HG03354 (cell line): ENCODE results near the gene SETD2.

Source experiments
- ATAC-seq: cut with Tn5 transposase; IDR thresholded peaks from one replicate; pipeline ENCODE4 v1.9.1; 2021; ENCODE audit warnings: mild to moderate bottlenecking; ENCODE audit not compliant: unreplicated experiment, poor library complexity, severe bottlenecking

The SETD2 gene

GRCh38 chr3:46990573-46991374 is 173.1 kb downstream of the SETD2 start:
- no peak for ATAC-seq

DNA sequence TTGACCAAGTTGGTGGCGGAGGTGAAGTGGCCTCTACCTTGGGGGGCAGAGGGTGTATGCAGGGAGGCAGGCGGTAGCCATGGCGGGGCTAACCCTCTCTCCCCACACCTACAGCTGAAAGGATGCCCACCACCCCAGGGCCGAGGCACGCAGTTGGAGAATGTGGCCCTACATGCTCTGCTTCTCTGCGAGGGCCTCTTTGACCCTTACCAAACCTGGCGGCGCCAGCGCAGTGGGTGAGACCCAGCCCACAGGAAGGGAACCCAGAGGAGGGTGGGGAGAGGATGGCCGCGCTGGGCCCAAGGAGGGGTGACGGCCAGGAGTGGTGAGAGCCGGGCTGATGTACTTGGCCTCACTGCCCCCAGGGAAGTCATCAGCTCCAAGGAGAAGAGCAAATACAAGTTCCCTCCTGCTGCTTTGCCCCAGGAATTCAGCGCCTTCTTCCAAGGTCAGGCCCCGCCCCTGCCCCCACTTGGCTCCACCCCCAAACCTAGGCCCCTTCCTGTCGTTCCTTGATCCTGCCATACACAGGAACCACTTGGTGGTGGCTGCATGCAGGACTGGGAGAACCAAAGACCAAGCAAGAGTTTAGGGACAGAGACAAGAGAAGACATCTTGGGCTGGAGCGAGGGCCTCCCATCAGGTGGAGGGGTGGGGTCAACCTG is 174.6 kb downstream of the SETD2 start:
- no peak for ATAC-seq

- no peak for ATAC-seq
Measured at GRCh38 chr3:46988616-46989015, 175.3 kb downstream of the SETD2 start.

- peak; percentile 80 for ATAC-seq
Measured at GRCh38 chr3:46987743-46988401, 176.0 kb downstream of the SETD2 start.

- ATAC-seq, result no peak
Measured at GRCh38 chr3:46987319-46987742, 176.6 kb downstream of the SETD2 start.

DNA sequence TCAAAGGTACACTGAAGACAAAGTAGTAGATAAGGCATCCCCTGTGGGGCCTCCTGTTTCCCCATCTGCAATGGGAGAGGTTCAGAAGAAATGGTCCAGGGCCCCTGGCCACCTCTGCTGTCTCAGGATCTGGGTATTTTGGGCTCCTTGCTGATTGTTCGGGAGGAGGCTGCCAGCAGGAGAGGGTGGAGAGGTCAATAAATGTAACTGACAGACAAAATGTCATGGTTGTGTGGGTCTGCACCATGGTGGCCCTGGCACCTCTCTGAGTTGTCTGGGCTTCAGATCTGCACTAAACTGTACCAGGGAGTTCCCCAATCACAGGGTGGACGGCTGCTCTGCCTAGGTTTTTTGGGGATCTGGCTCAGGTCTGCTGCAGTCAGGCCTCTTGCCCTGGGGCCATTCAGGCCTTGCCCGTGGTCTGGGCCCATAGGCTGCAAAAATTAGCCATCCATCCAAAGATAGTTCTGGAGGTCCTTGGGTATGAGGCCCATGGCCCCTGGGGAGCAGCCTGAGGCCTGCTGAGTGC is 177.1 kb downstream of the SETD2 start:
- ATAC-seq, result no peak

- no peak for ATAC-seq
Measured at GRCh38 chr3:46986055-46986730, 177.7 kb downstream of the SETD2 start.

DNA sequence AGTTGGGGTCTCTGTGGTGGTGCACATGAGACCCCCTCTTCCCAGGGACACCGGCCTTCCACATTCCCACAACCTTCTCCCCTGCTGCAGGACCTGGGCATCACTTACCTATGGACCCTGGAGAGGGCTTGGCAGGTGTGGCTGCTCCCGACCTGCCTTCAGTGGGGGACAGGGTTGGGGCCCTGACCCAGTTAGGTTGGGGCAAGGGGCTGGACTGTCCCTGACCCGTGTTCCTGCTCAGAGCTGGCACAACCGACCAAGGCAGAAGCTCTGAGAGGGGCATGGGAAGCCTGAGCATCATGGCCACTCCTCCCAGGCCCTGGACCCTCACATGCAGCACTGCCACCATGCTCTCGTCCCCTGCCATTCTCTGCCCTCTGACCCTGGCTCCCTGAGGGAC is 178.3 kb downstream of the SETD2 start:
- ATAC-seq, result no peak

DNA sequence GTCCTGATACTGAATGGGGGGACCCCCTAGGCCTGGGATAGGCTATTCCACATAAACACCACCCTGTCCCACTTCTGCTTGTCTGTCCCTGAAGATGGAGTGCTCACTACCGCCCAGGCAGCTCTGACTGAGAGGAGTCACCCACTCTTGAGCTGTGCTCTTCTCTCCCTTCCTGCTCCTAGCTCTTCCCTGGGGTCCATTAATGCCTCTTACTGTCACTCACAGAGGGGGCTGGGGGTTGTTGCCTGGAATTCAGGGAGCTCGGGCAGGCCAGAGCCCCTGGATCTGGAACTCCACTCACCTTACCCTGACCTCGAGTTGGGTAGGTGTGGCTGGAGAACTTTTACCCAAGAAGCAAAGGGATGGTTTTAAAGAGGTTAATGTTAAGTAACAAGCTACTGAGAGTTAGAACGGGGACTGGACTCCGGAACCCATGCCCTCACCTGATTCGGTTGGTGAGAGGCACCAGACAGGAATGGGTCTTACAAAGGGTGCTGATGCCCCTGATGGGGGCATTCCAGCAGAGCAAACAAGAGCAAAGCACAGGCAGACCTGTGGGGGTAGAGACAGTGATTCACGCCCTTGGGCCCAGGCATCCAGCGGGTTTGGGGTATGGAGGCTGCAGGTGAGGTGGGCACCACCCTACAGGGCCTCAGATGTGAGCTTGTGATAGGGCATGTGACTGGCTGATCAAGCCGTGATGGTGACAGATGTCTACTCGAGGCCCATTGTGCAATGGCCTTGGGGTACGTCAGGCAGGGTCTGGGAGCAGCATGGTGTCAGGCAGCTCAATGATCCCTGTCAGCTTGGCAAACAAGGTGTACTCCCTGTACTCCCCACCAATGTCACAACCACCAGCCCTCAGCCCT is 179.1 kb downstream of the SETD2 start:
- ATAC-seq, result no peak

DNA sequence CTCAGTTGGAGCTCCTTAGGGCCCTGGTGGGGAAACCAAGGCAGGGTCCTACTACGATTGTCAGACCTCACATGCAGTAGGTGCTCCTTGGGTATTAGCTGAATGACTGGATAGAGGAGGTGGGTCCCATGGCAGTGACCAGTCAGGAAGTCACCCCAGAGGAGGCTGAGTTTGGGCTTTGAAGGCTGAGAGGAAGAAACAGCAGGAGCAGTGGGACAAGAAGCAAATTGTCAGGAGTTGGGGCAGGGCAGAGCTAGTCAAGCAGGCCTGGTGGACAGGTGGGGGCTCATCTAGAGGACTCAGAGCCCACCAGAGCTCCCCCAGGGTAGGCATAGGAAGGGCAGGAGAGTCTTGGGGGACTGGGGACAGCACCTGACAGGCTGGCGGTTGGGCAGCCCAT is 181.4 kb downstream of the SETD2 start:
- ATAC-seq, result no peak

GRCh38 chr3:46981932-46982471 is 181.9 kb downstream of the SETD2 start:
- no peak for ATAC-seq

DNA sequence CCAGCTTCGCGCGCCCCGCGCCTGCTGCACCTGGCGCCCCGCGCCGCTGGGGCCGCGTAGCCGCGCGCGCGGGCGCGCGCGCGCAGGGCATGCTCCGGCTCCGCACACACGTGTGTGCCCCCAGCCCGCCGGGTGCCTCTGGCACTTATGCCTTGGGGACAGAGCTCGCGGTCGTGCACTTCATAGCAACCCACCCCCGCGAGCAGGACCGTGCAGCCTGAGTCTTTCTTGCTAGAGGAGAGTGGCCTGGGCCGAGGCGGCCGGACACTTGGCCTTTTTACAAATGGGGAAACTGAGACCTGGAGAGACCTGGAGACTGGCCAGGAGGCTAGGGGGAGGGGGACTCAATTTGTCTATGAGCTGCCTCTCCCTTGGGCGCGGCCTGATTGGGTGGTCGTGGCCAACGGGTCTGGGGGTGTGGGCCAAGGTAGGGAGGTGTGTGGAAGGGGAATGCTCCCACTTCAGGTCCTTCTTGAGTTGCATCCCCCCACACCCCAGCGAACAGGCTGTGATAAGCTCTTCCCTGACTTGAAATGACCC is 183.9 kb downstream of the SETD2 start:
- ATAC-seq, result peak; percentile 9

DNA sequence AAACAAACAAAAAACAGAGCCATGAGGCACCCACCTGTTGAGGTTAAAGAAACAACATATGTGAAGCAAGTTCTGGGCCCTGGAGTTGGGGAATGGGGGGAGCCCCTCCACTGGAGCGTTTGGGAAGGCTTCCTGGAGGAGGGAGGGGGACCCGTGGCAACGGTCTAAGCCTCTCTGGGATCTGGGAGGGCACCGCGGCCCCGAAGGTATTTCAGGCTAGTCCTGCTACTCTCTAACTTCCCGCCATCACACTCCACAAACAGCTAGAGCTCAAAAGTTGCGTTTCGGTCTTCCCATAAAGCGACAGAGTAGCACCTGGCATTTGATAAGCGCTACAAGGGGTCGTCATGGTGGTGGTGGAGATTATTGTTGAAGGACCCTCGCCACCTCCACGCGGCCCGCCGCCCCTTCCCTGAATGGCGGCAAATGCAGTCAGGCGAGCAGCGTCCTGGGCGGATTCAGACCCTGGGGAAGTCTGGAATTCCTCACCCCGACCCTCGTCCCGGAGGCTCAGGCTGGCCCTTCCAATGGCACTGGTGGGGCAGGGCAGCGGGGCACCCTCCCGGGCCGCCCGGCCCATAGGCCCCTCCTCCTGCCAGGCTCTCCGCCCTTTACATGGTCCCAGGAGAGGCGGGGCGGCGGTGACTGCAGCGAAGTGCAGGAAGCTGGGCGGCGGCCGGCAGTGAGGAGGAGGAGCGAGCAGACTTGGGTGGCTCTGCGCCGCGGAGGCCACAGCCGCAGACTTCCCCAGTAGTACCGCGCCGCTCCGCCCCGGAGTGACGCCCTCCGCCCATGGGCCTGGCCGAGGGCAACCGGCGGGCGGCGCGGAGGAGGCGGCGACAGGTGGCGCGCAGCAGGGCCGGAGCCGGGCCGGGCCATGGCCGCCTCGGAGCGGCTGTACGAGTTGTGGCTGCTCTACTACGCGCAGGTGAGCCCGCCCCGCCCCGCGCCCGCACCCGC is 184.6 kb downstream of the SETD2 start, which contains the start of gene NBEAL2:
NBEAL2 (plus strand) TSS at position 682 of the 960 bp plus-strand sequence; CDS start at position 878, 196 bp downstream.
- peak; percentile 81 for ATAC-seq

GRCh38 chr3:46978381-46978780 is 185.5 kb downstream of the SETD2 start:
- ATAC-seq, result no peak

GRCh38 chr3:46977811-46978195 is 186.1 kb downstream of the SETD2 start:
- no peak for ATAC-seq

DNA sequence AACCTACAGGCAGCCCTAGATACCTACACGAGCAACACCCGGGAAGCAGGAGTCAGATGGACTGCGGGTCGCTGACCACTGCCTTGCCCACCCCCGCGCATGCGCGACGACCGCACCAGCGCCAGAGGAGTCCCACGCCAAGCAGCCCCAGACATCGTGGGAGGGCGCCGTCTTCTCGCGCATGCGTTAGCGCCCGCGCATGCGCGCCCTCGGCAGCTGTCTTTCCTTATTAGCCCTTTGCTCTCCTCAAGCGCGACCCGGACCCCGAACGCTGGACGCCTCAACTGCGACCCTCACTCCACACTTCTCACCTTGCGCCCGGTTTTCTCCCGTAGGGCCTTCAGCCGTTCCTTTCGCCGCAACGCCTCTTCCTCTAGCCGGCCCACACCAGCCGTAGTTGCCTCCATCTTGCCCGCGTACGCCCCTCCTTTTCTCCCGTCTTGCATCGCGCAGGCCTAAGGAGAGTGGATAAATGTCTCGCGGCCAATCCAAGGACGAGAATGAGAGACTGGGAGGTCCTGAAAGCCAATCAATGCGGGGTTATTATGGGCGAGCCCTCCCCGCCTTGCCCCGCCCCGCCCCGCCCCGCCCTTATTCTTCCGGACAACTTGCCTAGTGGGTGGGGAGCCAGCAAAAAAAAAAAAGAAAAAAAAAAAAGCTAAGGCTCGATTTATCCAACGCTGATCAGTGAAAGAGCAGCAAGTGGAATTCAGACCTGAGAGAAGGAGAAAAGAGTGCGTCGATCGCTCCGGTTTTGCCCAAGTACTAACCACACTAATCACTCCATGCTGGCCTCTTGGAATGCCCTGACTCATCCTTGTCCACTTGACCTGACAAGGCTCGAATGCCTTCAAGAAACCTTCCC is 187.4 kb downstream of the SETD2 start, which contains the start of gene CCDC12:
CCDC12 (minus strand) TSS at position 420 of the 865 bp plus-strand sequence; CDS start at position 407, 13 bp downstream.
- peak; percentile 68 for ATAC-seq
